Esophagus mucosa (tissue), 1 donor: ENCODE results near the gene CITED1. TPM values are rescaled to one million over a fixed set of nuclear protein-coding genes. Genes with fewer than 3 reads are reported as not detected.

ENCODE experiments used
- ATAC-seq: fragments of 200-7000 bp; cut with Tn5 transposase; one replicate; pipeline ENCODE4 v1.9.1; 2020
- total RNA-seq: library from RNA; stranded (reverse); gene quantifications from one replicate; pipeline ENCODE4 v1.2.4, GENCODE V29; 2023
- donor health status: DM: yes; HTN: yes; CAD: no.

The CITED1 gene
- total RNA-seq, 1 donor from 2014 or later: not detected

DNA sequence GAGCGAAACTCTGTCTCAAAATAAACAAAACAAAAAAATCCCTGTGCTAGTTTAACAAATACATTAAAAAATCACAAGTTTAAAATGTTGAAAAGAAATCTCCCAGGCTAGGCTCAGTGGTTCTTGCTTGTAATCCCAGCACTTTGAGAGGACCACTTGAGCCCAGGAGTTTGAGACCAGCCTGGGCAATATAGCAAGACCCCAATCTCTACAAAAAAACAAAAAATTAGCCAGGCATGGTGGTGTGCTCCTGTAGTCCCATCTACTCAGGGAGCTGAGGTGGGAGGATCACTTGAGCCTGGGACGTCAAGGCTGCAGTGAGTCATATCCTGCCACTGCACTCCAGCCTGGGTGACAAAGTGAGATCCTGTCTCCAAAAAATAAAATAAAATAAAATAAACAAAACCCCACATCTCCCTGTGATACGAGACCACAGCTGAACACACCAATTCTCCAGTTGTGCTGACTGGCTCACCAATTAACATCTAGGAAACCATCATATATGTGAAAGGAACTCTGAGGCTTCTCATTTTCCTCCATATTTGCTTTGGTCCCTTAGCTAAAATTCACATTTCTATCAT is 36.0 kb downstream of the CITED1 start:
- no peak for ATAC-seq

DNA sequence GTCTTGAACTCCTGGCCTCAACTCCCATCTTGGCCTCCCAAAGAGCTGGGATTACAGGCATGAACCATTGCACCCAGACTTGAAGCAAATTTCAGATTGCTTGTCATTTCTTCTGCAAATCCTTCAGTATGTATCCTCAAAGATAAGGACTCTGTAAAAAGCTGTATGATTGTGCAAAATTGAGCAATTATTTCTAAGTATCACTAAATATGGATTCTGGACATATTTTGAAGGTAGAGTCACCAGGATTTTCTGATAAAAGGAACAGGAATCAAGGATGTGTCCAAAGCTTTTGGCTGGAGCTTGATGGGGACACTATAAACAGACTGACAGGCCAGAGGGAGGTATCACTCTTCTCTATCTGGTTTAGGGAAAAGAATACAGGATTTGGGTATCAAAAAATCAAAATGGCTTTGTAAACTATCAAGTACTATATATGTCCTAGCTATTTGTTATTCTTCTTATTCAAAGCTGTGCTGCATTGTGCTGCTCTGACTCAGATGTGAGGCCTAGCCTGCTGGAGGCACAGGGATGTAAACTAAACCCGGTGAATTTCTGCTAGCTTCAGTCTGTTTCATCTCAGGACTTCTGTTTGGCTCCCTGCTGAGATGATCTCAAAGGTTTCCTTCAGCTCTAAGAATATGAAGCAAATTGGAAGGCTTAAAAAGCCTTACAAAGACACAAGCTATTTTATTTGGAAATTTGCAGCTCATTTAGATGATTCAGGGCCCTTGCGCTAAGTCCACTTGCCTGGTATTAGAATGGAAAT is 36.9 kb downstream of the CITED1 start:
- ATAC-seq: no peak

DNA sequence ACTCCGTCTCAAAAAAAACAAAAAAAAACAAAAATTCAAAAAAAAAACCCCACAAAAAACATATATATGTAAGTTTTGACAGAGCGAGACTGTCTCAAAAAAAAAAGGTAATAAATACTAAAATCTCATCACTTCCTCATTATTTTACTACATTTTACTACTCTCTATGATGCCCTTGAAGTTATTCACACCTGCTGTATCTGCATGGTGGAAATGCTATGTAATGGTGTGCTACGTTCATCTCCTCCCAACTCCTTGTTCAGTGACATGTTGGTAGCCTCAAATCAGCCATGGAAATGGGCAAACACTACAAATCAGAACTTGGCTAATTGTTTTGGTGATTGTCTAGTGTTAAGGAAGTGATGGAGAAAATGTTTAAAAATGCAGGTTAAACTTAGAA is 40.5 kb downstream of the CITED1 start:
- no peak for ATAC-seq

DNA sequence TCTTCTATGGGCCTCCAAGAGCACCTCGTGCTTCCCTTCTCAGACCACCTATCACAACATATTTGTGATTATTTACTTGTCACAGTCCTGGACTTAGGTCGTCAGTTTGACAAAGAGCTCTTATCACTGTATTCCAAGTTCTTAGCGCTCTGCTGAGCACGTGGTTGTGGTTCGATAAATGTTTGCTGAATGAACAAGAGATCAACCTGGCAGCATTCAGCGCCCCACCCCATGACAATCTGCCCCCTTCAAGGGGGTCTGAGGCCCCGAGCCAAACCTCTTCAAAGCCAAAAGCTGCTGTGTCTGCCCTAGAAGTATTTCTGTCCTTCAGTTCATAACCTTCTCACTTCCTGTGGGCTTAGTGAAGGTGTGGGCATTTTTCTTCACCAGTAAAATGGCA is 43.6 kb downstream of the CITED1 start:
- ATAC-seq: no peak

DNA sequence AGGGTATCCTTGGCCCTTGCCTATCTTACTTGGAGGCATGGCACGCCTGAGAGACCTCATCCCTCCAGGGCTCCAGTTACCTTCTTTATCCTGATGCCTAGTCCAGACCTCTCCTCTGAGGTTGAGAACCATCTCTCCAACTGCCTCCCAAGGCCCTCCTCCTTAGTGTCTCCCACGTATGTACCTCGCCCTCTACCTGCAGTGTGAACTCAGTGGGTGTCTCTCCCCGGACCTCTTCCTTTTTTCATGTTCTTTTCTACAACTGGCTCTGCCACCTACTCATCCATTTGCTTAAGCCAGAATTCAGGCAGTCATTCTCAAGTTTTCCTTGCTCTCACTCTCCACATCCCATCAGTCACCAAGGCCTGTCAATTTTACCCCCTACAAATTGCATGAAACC is 45.3 kb downstream of the CITED1 start:
- no peak for ATAC-seq

DNA sequence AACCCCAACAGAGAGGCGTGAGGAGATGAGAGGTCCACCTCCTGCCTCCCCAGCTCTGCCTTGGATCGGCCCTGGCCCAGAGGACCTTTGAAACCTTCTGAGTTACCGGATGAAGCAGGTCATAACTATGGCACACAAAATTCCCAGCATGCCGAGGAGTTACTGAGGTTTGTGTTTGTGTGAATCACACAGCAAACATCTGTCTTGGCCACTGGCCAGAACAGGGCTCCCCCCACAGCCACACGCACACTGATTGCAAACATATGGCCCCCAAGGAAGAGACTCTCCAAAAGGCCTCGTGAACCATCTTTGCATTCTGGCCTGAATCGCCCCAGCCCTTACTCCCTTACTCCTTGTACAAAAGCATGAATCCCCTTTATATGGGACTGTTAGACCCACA is 47.5 kb downstream of the CITED1 start:
- ATAC-seq: no peak

DNA sequence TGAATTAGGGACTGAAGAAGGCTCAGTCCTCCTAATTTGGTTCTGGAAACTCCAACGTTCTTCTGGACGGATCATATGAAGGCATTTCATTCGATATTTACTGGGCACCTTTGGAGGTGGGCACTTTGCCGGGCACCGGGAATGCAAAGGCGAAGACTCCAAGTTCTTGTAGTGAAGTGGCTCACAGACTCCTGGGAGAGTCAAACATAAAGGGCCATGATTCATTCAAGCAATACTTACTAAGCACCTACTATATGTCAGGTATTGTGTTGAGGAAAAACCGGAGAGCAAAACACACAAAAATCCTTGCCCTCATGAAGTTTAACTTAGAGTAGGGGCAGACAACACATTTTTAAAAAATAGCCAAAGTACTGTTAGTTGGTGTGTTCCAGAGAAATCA is 49.9 kb downstream of the CITED1 start:
- no peak for ATAC-seq

DNA sequence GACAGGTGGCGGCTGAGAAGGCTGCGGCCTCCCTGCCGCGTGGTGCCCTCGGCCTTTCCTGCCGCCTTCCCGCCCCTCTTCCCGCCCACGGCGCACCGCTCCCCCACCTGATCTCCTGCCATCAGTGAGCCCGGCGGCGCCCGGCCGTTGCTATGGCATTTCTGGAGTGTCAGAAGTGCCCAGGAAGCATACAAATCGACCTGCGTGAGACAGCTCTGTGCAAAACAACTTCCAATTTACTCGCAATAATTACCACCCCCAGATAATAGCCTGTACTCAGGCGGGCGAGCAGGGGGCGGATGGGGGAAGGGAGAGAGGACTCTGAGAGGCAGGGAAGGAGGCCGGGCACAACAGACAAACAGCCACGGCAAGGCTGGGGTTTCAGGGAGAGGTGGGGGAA is 50.3 kb downstream of the CITED1 start:
- ATAC-seq: no peak

DNA sequence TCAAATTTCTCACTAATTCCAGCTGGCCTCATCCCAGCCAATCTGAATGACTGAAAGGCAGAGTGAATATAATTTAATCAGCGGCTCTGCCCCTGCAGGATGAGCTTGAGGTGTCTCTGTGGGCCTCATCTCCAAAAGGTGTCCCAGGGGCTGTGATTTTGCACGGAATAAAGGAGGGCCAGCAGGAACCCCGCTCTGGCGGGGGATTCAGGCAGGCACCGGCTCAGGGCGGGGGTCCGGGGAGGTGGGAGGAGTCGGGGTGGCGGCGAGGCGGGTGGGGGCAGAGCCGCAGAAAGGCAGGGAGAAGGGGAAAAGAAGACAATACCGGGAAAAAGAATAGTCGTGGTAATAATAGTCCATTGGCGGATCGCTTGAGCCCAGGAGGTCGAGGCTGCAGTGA is 50.9 kb downstream of the CITED1 start:
- no peak for ATAC-seq

DNA sequence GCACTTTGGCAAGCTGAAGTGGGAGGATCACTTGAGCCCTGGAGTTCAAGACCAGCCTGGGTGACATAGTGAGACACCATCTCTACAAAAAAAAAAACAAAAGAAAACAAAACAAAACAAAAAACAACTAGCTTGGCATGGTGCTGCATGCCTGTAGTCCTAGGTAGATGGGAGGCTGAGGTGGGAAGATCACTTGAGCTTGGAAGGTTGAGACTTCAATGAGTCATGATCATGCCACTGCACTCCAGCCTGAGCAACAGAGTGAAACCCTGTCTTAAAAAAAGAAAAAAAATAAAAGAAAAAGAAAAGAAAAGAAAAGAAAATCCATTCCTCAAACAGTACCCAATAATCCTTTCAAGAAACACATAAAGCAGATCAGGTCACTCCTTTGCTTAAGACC is 52.0 kb downstream of the CITED1 start:
- ATAC-seq: no peak

Other genes starting within 250 kb of the CITED1 start
- 0.20 TPM for gene RTL5, start 174.0 kb downstream of the CITED1 start, total RNA-seq
- 7.1 TPM for gene PIN4, start 124.2 kb downstream of the CITED1 start, total RNA-seq
- 2.9 TPM for gene ERCC6L, start 66.9 kb downstream of the CITED1 start, total RNA-seq
- 1,216 TPM for gene RPS4X, start 28.7 kb downstream of the CITED1 start, total RNA-seq